Transverse colon (tissue), 4 donors: ENCODE results near the gene TBL1XR1. TPM values are rescaled to one million over a fixed set of nuclear protein-coding genes. Genes with fewer than 3 reads are reported as not detected.
A peak's percentile ranks its signal among the peaks of the same experiment; 100 is the strongest.

ENCODE experiments used
- DNase-seq: peaks from one replicate; pipeline ENCODE4 v3.0.0-alpha.2; 2019
- H3K27ac ChIP-seq, 4 donors: fragments of 200-600 bp; sonication (generic); 2 replicates each; pipeline ENCODE4 v1.5.1; 2016 to 2018; ENCODE audit warnings: inconsistent platforms in 4 of 4
- H3K27me3 ChIP-seq: fragments of 200-600 bp; sonication (generic); 2 replicates; pipeline ENCODE4 v1.5.1; 2017; ENCODE audit warnings: inconsistent platforms
- H3K36me3 ChIP-seq, 4 donors: fragments of 200-600 bp; sonication (generic); 2 replicates each; pipeline ENCODE4 v1.5.1; 2017 to 2019; ENCODE audit warnings: inconsistent platforms in 4 of 4
- H3K4me1 ChIP-seq, 4 donors: fragments of 200-600 bp; sonication (generic); 2 replicates each; pipeline ENCODE4 v1.5.1; 2017 to 2020; ENCODE audit warnings: inconsistent platforms in 4 of 4
- H3K4me3 ChIP-seq, 4 donors: fragments of 200-600 bp; sonication (generic); 1 replicate in 1 of 4; 2 replicates in 3 of 4; pipeline versions ENCODE4 v1.5.1 to v1.6.1; 2017 to 2019; ENCODE audit warnings: inconsistent platforms in 4 of 4
- H3K9me3 ChIP-seq, 2 donors: fragments of 200-600 bp; sonication (generic); 2 replicates each; pipeline ENCODE4 v1.5.1; 2017 to 2019; ENCODE audit warnings: inconsistent platforms in 2 of 2
- EP300 ChIP-seq: sonication (generic); formaldehyde crosslinking; IDR thresholded peaks from one replicate; pipeline ENCODE4 v1.6.1; 2017; ENCODE audit warnings: antibody characterized with exemption, low read depth
- POLR2A ChIP-seq: fragments of 450-650 bp; IDR thresholded peaks from one replicate; pipeline ENCODE4 v1.6.1; 2016; ENCODE audit warnings: antibody characterized with exemption, mild to moderate bottlenecking, moderate library complexity
- POLR2AphosphoS5 ChIP-seq, 3 donors: sonication (generic); formaldehyde crosslinking; IDR thresholded peaks; one replicate each; pipeline ENCODE4 v1.6.1; 2016; ENCODE audit warnings: antibody characterized with exemption in 3 of 3
- WGBS, 2 donors: methylation state at CpG; one replicate each; pipeline ENCODE4 v1.1.5; 2018; ENCODE audit warnings: low coverage in 1 of 2; 5-methylcytosine and 5-hydroxymethylcytosine counted together
- in situ Hi-C, 4 donors: fragments of 200-750 bp; cut with MboI; loops; one replicate each; pipeline versions ENCODE4 v1.15.0 to v1.15.1; 2017; ENCODE audit warnings: low sequenced_read_pairs in 3 of 4, low pct_ligation_motif_present in 1 of 4, low pct_unique_long_range_greater_than_20kb in 1 of 4
- intact Hi-C: fragments of 100-400 bp; cut with DNase I; formaldehyde crosslinking; loops from one replicate; pipeline ENCODE4 v1.15.1; 2023; ENCODE audit warnings: low total_unique reads
- total RNA-seq, 4 donors: library from RNA; depleted of rRNA; stranded (reverse); fragments of >200 nt; gene quantifications; one replicate each; pipeline ENCODE4 v1.1.0, GENCODE V29; 2016
- TF ChIP-seq, protein P1 (sequence below), 5 experiments: fragments of 200-600 bp in 3 of 5; fragments of 450-650 bp in 2 of 5; sonication (generic) in 3 of 5; IDR thresholded peaks; 1 replicate in 2 of 5; 2 replicates in 3 of 5; pipeline ENCODE4 v1.5.1; 2016 to 2017; ENCODE audit warnings: antibody characterized with exemption in 5 of 5, inconsistent platforms in 3 of 5, mild to moderate bottlenecking in 2 of 5, moderate library complexity in 1 of 5

TBL1XR1 gene
- total RNA-seq, 4 donors from 2014 or later = 39.4 to 131 (median 68.1) TPM

- no peak for DNase-seq
Measured at GRCh38 chr3:177062052-177062732, 135.1 kb downstream of the TBL1XR1 start.

GRCh38 chr3:177061369-177061768 is 135.9 kb downstream of the TBL1XR1 start:
- Histone ChIP-seq H3K4me3 (no peak overlapping the region), H3K27ac (no peak overlapping the region), H3K4me1 (peaks cover 0 to 35% (median 15%) of the 10 kb centered on the region in 4 donors), H3K9me3 (no peaks in the 10 kb centered on the region), H3K27me3 (no peaks in the 10 kb centered on the region), H3K36me3 (no peaks in the 10 kb centered on the region)
- in situ Hi-C loops = loop anchor here in 2 of 4 donors (10.0 to 25.0 kb wide), 4 partner anchors 123 to 1276 kb away; partner anchors contain the start of gene TBL1XR1 (in 1 of the 2)
- intact Hi-C loops = no loop called here
- TF ChIP-seq EP300 (no peak), POLR2A (no peak), POLR2AphosphoS5 (IDR thresholded peaks at IDR 0.05) (no peak)
- TF ChIP-seq, protein P1, sequence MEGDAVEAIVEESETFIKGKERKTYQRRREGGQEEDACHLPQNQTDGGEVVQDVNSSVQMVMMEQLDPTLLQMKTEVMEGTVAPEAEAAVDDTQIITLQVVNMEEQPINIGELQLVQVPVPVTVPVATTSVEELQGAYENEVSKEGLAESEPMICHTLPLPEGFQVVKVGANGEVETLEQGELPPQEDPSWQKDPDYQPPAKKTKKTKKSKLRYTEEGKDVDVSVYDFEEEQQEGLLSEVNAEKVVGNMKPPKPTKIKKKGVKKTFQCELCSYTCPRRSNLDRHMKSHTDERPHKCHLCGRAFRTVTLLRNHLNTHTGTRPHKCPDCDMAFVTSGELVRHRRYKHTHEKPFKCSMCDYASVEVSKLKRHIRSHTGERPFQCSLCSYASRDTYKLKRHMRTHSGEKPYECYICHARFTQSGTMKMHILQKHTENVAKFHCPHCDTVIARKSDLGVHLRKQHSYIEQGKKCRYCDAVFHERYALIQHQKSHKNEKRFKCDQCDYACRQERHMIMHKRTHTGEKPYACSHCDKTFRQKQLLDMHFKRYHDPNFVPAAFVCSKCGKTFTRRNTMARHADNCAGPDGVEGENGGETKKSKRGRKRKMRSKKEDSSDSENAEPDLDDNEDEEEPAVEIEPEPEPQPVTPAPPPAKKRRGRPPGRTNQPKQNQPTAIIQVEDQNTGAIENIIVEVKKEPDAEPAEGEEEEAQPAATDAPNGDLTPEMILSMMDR (IDR thresholded peaks at IDR 0.05) = no peak
- WGBS, 2 donors = 78 to 79% methylated on average over 4 of the region's 4 CpGs
- no peak for DNase-seq

More at GRCh38 chr3:177062052-177062732, 135.1 kb downstream of the TBL1XR1 start:
- Histone ChIP-seq H3K4me3 (no peak overlapping the region), H3K9me3 (no peaks in the 10 kb centered on the region), H3K36me3 (no peaks in the 10 kb centered on the region), H3K27me3 (no peaks in the 10 kb centered on the region), H3K4me1 (peaks cover 0 to 31% (median 19%) of the 10 kb centered on the region in 4 donors), H3K27ac (no peak overlapping the region)
- TF ChIP-seq POLR2AphosphoS5 (IDR thresholded peaks at IDR 0.05) (no peak), POLR2A (no peak), EP300 (no peak)
- TF ChIP-seq, protein P1 (IDR thresholded peaks at IDR 0.05) = no peak
- in situ Hi-C loops (loop anchor here in 2 of 4 donors (10.0 to 25.0 kb wide), 4 partner anchors 123 to 1275 kb away; partner anchors contain the start of gene TBL1XR1 (in 1 of the 2)), intact Hi-C loops (no loop called here)
- 93 to 100% methylated on average over 2 of the region's 2 CpGs for WGBS, 2 donors

GRCh38 chr3:177060492-177060891 is 136.8 kb downstream of the TBL1XR1 start:
- Histone ChIP-seq H3K9me3 (no peaks in the 10 kb centered on the region), H3K27ac (no peak overlapping the region), H3K36me3 (no peaks in the 10 kb centered on the region), H3K4me1 (peaks cover 0 to 35% (median 11%) of the 10 kb centered on the region in 4 donors), H3K27me3 (no peaks in the 10 kb centered on the region), H3K4me3 (no peak overlapping the region)
- intact Hi-C loops = no loop called here
- no peak for DNase-seq
- TF ChIP-seq POLR2A = no peak
- TF ChIP-seq, protein P1 (IDR thresholded peaks at IDR 0.05) = no peak
- TF ChIP-seq EP300 = no peak
- TF ChIP-seq POLR2AphosphoS5 (IDR thresholded peaks at IDR 0.05) = no peak
- 86 to 88% methylated on average over 1 of the region's 1 CpG for WGBS, 2 donors
- in situ Hi-C loops = loop anchor here in 2 of 4 donors (10.0 to 25.0 kb wide), 4 partner anchors 124 to 1277 kb away; partner anchors contain the start of gene TBL1XR1 (in 1 of the 2)

DNA sequence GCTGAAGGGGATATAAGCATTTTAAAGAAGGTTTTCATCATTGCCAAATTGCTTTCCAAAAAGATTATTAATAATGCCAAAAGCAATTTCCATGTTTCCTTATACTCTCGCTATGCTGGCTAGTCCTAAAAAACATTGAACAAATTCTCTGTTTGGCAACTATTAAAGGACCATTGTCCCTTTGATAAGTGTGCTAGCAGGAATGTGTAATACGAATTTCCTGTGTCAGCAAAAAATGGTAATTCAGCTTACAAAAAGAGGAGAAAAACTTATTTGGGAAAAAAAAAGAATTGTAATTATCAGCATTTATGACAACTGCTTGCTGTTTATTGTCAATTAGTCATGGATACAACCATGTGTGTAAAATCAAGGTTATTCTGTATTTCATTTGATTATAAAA is 138.6 kb downstream of the TBL1XR1 start:
- intact Hi-C loops (no loop called here), in situ Hi-C loops (loop anchor here (5.0 to 25.0 kb wide), 6 partner anchors 129 to 1279 kb away; partner anchors contain the start of gene TBL1XR1 (in 2 of the 4))
- H3K4me3 ChIP-seq = no peak overlapping the region
- WGBS, 2 donors = 89 to 93% methylated on average over 2 of the region's 2 CpGs
- TF ChIP-seq EP300 = no peak
- TF ChIP-seq, protein P1 (IDR thresholded peaks at IDR 0.05) = no peak
- TF ChIP-seq POLR2A = no peak
- no peak for TF ChIP-seq POLR2AphosphoS5 (IDR thresholded peaks at IDR 0.05)
- H3K4me1 ChIP-seq = peaks cover 0 to 40% (median 8%) of the 10 kb centered on the region in 4 donors
- H3K27ac ChIP-seq = peak overlapping the region in 1 of 4 donors; percentile 10
- no peaks in the 10 kb centered on the region for H3K36me3 ChIP-seq
- H3K9me3 ChIP-seq = no peaks in the 10 kb centered on the region
- no peaks in the 10 kb centered on the region for H3K27me3 ChIP-seq
- DNase-seq = no peak
